Measurements from ENCODE around the gene ABCB8.
"Not testable (repeated sequence)": the region's sequence is repeated elsewhere in the genome, so short reads cannot be mapped to it uniquely, and the experiment has no call there.

ABCB8 gene

DNA sequence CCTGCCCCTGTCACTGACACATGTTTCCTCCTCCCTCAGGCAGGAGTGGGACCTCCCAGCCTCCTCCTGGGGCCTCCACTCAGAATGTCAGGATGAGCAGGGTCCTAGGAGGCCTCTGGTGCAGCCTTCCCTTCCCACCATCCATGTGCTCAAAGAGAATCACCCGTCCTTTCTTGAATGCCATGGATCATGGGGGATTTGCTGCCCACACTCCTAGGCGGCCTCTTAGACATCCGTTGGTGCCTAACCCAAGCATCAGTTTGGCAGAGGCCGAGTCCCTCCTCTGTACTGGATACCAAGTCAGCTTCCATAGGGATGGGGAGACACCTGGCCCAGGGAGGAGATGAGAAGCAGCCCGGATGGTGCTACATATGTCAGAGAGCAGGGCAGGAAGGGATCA lies 30.4 kb upstream of the ABCB8 start:
- no peak for DNase-seq (ENCODE audit: low read depth in 2 of 2)

DNA sequence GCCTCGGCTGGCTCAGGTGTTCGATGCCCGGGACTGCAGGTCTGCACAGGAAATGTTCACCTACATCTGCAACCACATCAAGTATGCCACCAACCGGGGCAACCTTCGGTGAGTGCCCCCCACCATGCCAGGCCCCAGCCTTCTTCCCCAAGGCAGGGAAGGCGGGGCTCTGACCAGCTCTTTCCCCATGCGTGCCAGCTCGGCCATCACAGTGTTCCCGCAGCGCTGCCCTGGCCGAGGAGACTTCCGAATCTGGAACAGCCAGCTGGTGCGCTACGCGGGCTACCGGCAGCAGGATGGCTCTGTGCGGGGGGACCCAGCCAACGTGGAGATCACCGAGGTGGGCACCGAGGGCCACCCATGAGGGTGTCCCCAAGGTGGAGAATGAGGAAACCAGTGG lies 29.9 kb upstream of the ABCB8 start:
- no peak for DNase-seq (ENCODE audit: low read depth in 2 of 2)

DNA sequence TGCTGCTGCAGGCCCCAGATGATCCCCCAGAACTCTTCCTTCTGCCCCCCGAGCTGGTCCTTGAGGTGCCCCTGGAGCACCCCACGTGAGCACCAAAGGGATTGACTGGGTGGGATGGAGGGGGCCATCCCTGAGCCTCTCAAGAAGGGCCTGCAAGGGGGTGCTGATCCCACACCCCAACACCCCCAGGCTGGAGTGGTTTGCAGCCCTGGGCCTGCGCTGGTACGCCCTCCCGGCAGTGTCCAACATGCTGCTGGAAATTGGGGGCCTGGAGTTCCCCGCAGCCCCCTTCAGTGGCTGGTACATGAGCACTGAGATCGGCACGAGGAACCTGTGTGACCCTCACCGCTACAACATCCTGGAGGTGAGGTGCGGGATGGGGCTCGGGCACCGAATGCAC lies 29.2 kb upstream of the ABCB8 start:
- no peak for DNase-seq (ENCODE audit: low read depth in 2 of 2)

DNA sequence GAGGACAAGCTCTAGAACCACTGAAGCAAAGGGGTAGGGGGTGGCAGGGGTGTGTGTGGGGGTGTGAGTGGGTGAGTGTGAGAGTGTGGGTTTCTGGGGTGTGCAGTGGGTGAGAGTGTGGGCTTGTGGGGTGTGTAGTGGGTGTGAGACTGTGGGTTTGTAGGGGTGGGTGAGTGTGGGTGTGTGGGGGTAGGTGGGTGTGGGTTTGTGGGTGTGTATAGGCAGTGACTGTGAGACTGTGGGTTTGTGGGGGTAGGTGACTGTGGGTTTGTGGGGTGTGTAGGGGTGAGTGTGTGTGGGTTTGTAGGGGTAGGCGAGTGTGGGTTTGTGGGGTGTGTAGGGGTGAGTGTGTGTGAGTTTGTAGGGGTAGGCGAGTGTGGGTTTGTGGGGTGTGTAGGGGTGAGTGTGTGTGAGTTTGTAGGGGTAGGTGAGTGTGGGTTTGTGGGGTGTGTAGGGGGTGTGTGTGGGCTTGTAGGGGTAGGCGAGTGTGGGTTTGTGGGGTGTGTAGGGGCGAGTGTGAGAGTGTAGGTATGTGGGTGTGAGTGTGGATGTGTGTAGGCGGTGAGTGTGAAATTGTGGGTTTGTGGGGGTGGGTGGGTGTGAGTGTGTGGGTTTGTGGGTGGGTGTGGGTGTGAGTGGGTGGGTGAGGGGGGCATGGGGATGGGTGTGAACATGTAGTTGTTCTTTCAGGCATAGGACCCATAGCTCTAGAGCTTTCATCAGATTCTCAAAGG lies 28.6 kb upstream of the ABCB8 start:
- no peak for DNase-seq (ENCODE audit: low read depth in 2 of 2)

DNA sequence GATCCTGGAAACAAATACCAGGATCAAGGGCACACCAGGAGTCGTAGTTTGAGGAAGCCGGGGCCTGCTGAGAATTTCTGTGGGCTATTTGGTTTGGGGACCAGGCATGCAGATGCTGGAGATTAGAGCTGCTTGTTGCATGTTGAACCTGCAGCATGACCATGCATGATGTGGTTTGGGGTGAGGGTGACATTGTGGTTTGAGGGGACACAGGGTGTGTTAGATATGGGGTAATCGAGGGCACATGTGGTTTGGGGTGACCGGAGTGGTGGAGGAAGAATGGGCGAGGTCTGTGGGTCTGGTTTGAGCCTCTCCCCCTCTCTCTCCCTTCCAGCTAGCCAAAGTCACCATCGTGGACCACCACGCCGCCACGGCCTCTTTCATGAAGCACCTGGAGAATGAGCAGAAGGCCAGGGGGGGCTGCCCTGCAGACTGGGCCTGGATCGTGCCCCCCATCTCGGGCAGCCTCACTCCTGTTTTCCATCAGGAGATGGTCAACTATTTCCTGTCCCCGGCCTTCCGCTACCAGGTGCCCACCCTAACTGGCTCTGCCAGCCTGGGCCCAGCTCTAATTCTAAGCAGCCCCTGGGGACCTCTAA lies 27.3 kb upstream of the ABCB8 start:
- no peak for DNase-seq (ENCODE audit: low read depth in 2 of 2)

DNA sequence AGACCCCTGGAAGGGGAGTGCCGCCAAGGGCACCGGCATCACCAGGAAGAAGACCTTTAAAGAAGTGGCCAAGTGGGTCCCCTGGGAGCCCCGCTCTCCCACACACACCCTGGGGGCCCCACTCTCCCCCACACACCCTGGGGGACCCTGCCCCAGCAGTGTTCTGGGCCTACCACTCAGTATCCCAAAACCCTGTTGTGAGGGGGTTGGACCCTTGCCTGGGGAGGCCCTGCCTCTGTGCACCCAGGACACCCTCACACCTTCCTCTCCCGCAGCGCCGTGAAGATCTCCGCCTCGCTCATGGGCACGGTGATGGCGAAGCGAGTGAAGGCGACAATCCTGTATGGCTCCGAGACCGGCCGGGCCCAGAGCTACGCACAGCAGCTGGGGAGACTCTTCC lies 26.7 kb upstream of the ABCB8 start:
- no peak for DNase-seq (ENCODE audit: low read depth in 2 of 2)

DNA sequence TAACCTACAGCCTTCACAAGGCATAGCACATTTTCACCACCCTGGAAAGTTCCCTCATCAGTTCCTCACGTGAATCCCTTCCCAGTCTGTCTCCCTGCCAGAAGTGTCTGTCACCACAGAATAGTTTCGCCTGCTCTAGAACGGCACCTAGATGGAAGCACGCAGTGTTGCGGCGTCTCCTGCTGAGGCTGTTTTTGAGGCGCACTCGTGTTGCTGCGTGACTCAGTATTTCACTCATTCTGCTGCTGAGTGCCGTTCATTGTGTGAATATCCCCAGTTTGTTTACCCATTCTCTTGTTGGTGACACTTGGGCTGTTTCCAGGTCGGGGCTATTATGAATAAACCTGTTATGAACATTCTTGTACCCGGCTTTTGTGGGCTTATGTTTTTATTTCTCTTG lies 24.7 kb upstream of the ABCB8 start:
- no peak for DNase-seq (ENCODE audit: low read depth in 2 of 2)

DNA sequence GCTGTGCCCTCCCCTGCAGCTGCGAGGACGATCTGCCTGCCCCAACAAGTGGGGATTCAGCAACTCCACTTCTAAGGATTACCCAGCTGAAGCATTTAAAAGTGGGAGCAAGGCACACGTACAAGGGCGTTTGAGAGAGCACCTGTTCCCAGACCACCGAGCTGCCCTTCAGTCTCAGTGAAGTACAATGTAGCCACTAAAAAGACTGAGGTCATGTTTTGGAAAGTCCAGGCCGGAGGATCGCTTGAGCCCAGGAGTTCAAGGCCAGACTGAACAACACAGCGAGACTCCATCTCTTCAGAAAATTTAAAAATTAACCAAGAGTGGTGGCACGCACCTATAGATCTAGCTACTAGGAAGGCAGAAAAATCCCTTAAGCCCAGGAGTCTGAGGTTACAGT lies 22.7 kb upstream of the ABCB8 start:
- no peak for DNase-seq (ENCODE audit: low read depth in 2 of 2)

DNA sequence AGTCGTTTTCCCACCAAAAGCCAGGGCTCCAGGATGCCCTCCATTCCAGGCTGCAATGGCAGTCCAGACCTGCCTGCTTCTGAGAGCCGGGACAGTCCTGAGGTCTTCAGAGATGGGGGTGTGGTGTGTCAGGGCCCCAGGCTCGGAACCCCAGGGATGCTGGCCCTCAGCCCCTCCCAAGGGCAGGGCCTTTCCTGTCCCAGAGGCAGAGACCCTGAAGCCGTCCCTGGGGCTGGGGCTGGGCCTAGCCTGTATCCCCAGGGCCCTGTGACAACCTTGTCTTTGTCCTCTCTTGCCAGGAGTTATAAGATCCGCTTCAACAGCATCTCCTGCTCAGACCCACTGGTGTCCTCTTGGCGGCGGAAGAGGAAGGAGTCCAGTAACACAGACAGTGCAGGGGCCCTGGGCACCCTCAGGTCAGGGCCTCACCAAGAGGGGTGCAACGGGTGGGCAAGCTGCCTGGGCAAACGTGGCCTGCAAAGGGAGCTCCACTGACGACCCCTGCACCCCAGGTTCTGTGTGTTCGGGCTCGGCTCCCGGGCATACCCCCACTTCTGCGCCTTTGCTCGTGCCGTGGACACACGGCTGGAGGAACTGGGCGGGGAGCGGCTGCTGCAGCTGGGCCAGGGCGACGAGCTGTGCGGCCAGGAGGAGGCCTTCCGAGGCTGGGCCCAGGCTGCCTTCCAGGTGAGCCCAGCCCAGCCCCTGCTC lies 21.5 kb upstream of the ABCB8 start:
- DNase-seq (ENCODE audit: low read depth in 2 of 2): no peak

DNA sequence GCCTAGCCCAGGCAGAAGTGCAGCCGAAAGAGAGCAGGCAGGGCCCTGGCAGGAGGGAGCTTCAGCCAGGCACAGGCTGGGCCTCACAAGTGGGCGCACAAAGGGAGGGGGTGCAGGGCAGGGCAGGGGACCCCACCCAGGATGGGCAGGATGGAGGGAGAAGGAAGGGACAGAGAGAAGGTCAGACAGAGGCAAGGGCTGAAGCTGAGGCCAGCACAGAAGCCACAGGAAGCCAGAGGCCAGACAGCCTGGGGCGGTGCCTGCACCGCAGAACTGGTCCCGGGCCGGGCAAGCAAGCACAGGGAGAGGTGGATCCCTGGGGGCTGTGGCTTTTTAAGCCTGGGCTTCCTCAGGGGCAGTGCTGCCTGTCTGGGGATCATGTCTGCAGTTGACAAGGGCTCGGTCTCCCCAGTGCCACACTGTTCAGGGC lies 20.8 kb upstream of the ABCB8 start:
- no peak for DNase-seq (ENCODE audit: low read depth in 2 of 2)

DNA sequence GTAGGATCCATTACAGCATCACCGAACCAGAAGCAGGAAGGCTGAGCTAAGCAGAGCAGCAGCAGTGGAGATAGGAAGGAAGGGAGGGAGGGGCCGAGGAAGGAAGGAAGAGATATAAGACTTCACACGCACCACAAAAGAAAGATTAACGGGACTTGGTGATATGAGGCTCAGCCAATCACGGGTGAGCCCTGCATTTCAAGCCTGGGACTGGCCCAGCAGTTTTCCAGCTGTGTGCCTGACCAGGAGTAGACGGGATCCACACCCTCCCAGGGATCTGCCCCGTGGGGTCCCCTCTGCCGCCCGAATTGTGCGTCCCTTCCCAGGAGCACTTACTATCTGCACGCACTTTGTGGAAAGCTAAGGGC lies 20.1 kb upstream of the ABCB8 start:
- DNase-seq (ENCODE audit: low read depth in 2 of 2): no peak

DNA sequence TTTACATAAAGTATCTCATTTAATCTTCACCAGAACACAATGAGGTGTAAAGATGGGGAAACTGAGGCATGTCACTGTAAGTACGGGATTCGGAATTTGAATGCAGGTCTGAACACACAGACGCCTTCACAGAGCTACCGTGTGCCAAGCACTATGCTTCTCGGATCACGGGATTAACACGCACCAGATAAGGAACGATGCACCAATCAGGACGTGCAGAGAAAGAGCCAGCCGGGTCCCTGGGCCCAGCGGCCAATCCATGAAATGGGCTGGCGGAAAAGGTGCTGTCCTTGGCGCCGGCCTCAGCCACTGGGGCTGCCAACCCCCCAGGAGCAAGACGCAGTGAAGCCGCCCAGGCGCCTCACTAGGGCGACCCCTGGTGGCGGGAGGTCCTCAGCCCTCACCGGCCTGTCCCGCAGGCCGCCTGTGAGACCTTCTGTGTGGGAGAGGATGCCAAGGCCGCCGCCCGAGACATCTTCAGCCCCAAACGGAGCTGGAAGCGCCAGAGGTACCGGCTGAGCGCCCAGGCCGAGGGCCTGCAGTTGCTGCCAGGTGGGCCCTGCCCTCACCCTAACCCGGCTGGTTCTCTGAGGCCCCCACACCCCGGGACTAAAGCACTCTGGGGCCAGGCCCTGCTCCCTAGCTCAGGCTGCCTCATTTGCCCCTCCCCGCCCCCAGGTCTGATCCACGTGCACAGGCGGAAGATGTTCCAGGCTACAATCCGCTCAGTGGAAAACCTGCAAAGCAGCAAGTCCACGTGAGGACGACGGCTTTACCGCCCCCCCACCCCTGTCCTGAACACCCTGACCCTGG lies 19.5 kb upstream of the ABCB8 start:
- peak; percentile 70 to 85 for DNase-seq (ENCODE audit: low read depth in 2 of 2)

DNA sequence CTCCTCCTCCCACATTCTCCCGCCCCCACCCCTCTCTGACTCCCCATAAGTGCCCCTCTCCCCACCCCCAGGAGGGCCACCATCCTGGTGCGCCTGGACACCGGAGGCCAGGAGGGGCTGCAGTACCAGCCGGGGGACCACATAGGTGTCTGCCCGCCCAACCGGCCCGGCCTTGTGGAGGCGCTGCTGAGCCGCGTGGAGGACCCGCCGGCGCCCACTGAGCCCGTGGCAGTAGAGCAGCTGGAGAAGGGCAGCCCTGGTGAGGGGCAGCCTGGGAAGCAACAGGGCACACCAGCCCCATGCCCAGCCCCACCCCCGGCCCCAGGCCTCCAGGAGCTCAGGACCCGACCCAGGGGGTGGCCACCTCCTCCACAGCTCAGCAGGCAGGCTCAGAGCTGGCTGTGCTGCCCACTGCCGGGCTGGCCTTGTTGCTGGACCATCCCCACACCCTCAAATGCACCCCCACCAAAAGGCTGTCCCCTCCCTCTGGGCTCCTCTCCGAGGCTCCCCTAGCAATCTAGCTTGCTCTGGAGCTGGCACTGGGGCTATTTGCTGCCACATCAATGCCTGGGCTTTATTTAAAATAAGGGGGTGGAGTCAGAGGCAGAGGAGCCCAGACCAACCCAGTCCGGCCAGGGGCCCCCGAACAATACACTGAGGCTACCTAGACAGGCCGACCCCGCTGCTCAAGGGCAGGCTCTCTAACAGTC lies 18.8 kb upstream of the ABCB8 start:
- no peak for DNase-seq (ENCODE audit: low read depth in 2 of 2)

DNA sequence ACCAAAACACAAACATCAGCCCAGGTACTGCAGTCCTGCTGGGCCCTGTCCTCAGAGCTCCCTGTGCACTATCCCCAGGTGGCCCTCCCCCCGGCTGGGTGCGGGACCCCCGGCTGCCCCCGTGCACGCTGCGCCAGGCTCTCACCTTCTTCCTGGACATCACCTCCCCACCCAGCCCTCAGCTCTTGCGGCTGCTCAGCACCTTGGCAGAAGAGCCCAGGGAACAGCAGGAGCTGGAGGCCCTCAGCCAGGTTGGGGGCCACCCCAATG lies 18.3 kb upstream of the ABCB8 start:
- no peak for DNase-seq (ENCODE audit: low read depth in 2 of 2)

DNA sequence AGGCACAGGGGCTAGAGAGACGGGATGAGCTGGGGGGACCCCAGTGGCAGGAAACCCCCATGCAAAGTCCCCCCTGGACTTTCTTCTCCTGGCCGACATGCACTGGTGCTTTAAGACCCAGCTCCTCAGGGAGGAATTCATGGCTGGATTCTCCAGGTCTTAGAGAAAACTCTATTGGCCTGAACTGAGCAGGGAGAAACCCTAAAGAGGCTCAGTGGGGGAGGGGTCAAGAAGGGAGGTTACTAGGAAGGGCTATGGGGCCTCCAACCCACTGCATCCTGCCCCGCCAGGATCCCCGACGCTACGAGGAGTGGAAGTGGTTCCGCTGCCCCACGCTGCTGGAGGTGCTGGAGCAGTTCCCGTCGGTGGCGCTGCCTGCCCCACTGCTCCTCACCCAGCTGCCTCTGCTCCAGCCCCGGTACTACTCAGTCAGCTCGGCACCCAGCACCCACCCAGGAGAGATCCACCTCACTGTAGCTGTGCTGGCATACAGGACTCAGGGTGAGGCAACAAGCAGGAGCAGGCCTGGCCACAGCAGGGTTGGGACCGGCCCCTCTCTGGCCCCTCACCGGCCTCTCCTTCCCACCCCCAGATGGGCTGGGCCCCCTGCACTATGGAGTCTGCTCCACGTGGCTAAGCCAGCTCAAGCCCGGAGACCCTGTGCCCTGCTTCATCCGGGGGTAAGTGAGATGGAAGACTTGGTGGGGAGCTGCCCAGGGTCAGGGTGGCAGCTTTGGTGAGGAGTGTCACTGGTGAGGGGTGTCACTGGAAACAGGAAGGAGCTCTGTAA lies 17.7 kb upstream of the ABCB8 start:
- DNase-seq (ENCODE audit: low read depth in 2 of 2): no peak

DNA sequence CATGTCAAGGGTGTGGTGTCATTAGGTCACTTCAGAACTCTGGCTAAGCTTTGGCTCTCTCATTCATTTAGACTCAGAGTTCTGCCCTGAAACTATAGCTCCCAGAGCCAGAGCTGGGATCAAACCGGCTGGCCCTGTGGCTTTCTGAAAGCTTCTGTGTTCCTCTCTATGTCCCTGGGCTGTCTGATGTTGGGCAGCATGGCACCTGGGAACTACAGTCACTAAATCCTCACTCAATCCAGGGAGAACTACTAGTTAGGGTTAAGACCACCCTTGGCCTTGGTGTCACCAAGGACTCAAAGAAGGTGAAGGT lies 17.2 kb upstream of the ABCB8 start:
- DNase-seq (ENCODE audit: low read depth in 2 of 2): no peak

DNA sequence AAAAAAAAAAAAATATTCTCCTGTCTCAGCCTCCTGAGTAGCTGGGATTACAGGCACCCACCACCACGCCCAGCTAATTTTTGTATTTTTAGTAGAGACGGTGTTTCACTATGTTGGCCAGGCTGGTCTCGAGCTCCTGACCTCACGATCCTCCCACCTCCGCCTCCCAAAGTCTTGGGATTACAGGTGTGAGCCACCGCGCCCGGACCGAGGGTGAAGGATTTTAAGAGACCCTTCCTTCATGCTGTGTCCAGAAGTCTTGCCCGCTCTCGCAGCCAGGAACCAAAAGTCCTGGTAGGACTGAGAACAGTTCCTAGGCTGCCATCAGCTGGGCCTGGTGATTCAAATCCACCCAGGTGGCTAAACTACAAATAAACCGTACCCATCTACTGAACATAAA lies 16.6 kb upstream of the ABCB8 start:
- not testable (repeated sequence) for DNase-seq (ENCODE audit: low read depth in 2 of 2)

DNA sequence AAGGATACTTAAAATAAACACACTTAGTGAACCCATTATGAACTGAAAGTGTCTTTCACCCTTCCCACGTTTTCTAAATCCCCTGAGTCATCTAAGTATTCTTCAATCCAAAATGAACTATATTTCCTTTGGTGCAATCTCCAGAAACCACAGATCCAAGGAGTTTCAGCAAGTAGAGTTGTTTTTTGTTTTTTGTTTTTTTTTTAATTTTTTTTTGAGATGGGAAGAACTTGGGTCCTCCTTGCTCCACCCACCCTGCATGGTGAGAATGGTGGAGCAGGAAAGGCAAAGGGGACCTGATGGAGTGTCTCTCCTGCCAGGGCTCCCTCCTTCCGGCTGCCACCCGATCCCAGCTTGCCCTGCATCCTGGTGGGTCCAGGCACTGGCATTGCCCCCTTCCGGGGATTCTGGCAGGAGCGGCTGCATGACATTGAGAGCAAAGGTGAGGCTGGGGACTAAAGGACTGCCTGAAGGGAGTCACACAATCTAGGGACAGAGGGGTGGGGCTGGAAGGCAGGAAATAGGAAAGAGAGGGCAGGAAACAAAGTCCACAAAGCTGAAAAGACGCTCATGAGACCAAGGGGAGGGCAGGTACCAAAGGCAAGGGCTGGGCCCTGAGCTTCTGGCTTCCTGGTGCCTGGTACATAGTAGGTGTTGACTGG lies 16.1 kb upstream of the ABCB8 start:
- no peak for DNase-seq (ENCODE audit: low read depth in 2 of 2)

DNA sequence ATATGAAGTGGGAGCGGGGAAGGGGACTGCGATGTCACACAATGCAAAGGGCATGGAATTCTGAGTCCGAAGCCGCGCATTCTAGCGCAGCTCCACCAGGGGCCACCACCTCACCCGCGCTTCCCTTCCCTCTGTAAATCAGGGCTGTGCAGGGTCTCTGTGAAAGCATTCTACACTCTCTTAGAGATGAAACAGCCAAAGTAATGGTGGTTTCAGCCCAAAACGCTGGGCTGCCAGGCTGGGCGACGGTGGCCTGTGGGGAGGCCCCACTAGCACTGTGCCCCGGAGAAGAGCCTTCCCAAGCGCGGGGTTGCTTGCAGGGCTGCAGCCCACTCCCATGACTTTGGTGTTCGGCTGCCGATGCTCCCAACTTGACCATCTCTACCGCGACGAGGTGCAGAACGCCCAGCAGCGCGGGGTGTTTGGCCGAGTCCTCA lies 15.3 kb upstream of the ABCB8 start:
- no peak for DNase-seq (ENCODE audit: low read depth in 2 of 2)

DNA sequence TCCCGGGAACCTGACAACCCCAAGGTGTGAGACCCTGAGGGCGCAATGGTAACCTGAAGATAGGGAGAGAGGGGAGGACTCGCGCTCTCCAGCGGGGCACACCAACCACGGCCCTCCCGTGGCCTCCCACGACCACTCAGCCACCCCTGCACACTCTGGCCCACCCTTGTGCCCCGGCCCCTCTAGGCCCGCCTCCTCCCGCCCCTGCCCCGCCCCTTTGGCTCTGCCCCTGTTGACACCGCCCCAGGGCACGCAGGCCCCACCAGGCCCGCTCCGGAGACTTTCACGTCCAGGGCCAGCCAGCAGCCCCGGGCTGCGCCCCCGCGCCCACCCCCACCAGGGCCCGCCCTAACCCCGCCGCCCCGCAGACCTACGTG lies 14.9 kb upstream of the ABCB8 start:
- DNase-seq (ENCODE audit: low read depth in 2 of 2): no peak

All from stimulated activated CD4-positive, alpha-beta T cell treated with anti-CD3 and anti-CD28 coated beads, Interleukin-15, amount 100 ng/mL, for 48 hours (primary cell).